IPS-20b (cell line): ENCODE data around the gene CSNK1E.

Experiments used
- H3K27ac ChIP-seq: one replicate; pipeline ENCODE4 v1.5.1; 2013; ENCODE audit warnings: low read length
- H3K27me3 ChIP-seq: 2 replicates; pipeline ENCODE4 v1.6.1; 2013; ENCODE audit warnings: mild to moderate bottlenecking, low read length, inconsistent platforms; ENCODE audit not compliant: insufficient read depth
- H3K36me3 ChIP-seq: 2 replicates; pipeline ENCODE4 v1.6.1; 2013; ENCODE audit warnings: low read depth, mild to moderate bottlenecking, inconsistent platforms, low read length, moderate library complexity; ENCODE audit not compliant: insufficient read depth
- H3K4me1 ChIP-seq: 2 replicates; pipeline ENCODE4 v1.6.1; 2013; ENCODE audit warnings: mild to moderate bottlenecking, control low read depth, inconsistent platforms, low read length, moderate library complexity; ENCODE audit not compliant: insufficient read depth
- H3K4me3 ChIP-seq: 2 replicates; pipeline ENCODE4 v1.5.1; 2013; ENCODE audit warnings: mild to moderate bottlenecking, low read length, inconsistent platforms
- H3K9ac ChIP-seq: 2 replicates; pipeline ENCODE4 v1.6.1; 2013; ENCODE audit warnings: low read depth, mild to moderate bottlenecking, inconsistent platforms, low read length, moderate library complexity
- H3K9me3 ChIP-seq: 2 replicates; pipeline ENCODE4 v1.6.1; 2013; ENCODE audit warnings: mild to moderate bottlenecking, low read depth, low read length, inconsistent platforms; ENCODE audit not compliant: insufficient read depth

Gene CSNK1E

DNA sequence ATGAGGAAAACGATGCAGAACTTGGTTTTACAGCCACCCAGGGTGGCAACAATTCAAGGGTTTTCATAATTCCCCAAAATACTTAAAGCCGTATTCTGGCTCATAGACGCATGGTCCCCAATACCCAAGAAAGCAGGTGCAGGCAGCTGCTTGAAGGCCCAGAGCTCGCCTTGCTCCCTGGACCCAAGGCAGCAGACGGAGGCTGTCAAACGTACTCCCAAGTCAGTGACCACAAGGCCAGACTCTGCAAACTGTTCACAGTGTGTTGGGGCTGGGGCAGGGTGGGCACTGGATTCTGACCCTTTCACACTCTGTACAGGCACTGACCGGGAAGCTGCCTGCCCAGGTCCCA is 65.9 kb downstream of the CSNK1E start:
- H3K27me3 ChIP-seq, result no peaks in the 10 kb centered on the region
- H3K4me1 ChIP-seq, result no peaks in the 10 kb centered on the region
- no peak overlapping the region for H3K4me3 ChIP-seq
- no peaks in the 10 kb centered on the region for H3K9me3 ChIP-seq
- H3K36me3 ChIP-seq, result peaks cover 18% of the 10 kb centered on the region
- no peak overlapping the region for H3K9ac ChIP-seq
- no peak overlapping the region for H3K27ac ChIP-seq

GRCh38 chr22:38250643-38251340 is 66.4 kb downstream of the CSNK1E start:
- no peak overlapping the region for H3K4me3 ChIP-seq
- no peaks in the 10 kb centered on the region for H3K4me1 ChIP-seq
- no peak overlapping the region for H3K9ac ChIP-seq
- no peaks in the 10 kb centered on the region for H3K27me3 ChIP-seq
- no peaks in the 10 kb centered on the region for H3K9me3 ChIP-seq
- peaks cover 24% of the 10 kb centered on the region for H3K36me3 ChIP-seq
- H3K27ac ChIP-seq, result no peak overlapping the region

- no peaks in the 10 kb centered on the region for H3K27me3 ChIP-seq
- no peak overlapping the region for H3K4me3 ChIP-seq
- no peak overlapping the region for H3K27ac ChIP-seq
- H3K4me1 ChIP-seq, result no peaks in the 10 kb centered on the region
- H3K9ac ChIP-seq, result no peak overlapping the region
- peaks cover 29% of the 10 kb centered on the region for H3K36me3 ChIP-seq
- H3K9me3 ChIP-seq, result no peaks in the 10 kb centered on the region
Observed at GRCh38 chr22:38249803-38250642, 67.2 kb downstream of the CSNK1E start.

GRCh38 chr22:38249301-38249700 is 67.9 kb downstream of the CSNK1E start:
- Histone ChIP-seq H3K27me3 (no peaks in the 10 kb centered on the region), H3K4me1 (no peaks in the 10 kb centered on the region), H3K9ac (no peak overlapping the region), H3K4me3 (no peak overlapping the region), H3K27ac (no peak overlapping the region), H3K36me3 (peaks cover 36% of the 10 kb centered on the region), H3K9me3 (no peaks in the 10 kb centered on the region)

GRCh38 chr22:38248280-38248679 is 69.0 kb downstream of the CSNK1E start:
- H3K9me3 ChIP-seq, result no peaks in the 10 kb centered on the region
- no peak overlapping the region for H3K9ac ChIP-seq
- H3K4me1 ChIP-seq, result no peaks in the 10 kb centered on the region
- peaks cover 40% of the 10 kb centered on the region for H3K36me3 ChIP-seq
- H3K27me3 ChIP-seq, result no peaks in the 10 kb centered on the region
- no peak overlapping the region for H3K4me3 ChIP-seq
- no peak overlapping the region for H3K27ac ChIP-seq

DNA sequence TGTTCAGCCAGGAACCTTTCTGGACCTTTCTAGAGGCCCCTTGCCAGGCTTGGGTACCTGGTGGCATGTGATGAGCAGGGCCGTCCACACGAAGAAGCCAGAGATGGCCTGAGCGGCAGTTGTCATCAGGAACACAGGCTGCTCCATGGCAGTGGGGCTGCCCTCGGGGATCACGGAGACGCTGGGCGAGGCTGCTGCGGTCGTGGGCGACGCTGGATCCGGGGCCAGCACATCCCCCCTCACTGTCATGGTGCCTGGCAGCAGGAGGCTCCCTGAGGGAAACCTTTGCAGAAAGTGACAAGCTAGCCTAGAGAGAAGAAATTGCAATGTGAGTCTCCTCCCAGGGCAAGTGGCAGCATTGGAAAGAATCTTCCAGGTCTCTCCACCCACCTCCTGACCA is 69.5 kb downstream of the CSNK1E start:
- Histone ChIP-seq H3K4me1 (no peaks in the 10 kb centered on the region), H3K36me3 (peaks cover 40% of the 10 kb centered on the region), H3K4me3 (no peak overlapping the region), H3K9ac (no peak overlapping the region), H3K27me3 (no peaks in the 10 kb centered on the region), H3K27ac (no peak overlapping the region), H3K9me3 (no peaks in the 10 kb centered on the region)

DNA sequence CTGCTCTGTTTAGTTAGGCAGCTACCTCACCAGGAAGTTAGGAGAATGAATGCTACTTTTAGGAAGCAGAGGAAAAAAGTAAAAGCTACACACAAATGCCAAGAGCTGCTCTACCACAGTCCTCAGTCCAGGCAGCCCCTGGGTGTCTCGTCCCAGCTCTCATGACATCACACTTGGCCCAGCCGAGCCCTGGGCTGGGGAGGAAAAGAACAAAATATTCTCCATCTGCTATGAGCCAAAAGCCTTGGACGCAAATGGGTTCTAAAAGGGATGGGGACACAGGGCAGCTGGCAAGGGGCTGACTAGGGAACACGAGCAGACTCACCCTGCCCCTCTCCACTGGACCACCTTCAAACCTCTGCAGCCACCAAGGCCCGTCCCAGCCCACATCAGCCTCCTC is 70.5 kb downstream of the CSNK1E start:
- no peak overlapping the region for H3K27ac ChIP-seq
- H3K4me1 ChIP-seq, result no peaks in the 10 kb centered on the region
- H3K4me3 ChIP-seq, result no peak overlapping the region
- no peak overlapping the region for H3K9ac ChIP-seq
- no peaks in the 10 kb centered on the region for H3K9me3 ChIP-seq
- no peaks in the 10 kb centered on the region for H3K27me3 ChIP-seq
- H3K36me3 ChIP-seq, result peaks cover 40% of the 10 kb centered on the region

DNA sequence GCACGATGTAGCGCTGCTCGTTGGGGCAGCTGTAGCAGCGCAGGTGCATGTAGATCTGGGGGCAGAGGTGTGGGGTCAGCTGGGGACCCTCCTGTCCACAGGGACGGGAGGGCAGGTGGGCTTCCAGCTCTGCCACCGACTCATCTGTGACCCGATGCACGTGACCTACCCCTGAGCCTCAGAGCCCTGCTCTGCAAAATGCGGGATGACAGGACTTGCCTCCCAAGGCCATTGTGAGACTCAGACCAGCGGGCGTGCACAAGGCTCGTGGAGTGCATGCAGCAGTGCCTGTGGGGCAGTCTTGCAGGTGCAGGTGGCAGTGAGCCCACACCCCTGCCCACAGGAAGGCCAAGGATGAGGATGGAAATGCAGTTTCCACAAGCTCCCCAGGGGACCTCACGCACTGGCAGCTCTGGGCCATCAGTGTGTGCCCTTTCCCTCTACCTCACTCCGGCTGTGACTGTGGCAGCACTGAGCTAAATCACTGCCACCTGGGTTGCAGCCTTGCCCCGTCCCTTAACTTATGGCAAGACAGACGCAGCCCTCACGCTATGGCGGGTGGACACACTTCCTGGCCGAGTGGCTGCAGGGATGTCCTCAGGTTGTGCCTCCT is 71.1 kb downstream of the CSNK1E start:
- H3K27ac ChIP-seq, result no peak overlapping the region
- no peaks in the 10 kb centered on the region for H3K9me3 ChIP-seq
- no peak overlapping the region for H3K9ac ChIP-seq
- H3K4me3 ChIP-seq, result no peak overlapping the region
- no peaks in the 10 kb centered on the region for H3K4me1 ChIP-seq
- peaks cover 40% of the 10 kb centered on the region for H3K36me3 ChIP-seq
- H3K27me3 ChIP-seq, result no peaks in the 10 kb centered on the region

GRCh38 chr22:38244106-38244505 is 73.1 kb downstream of the CSNK1E start:
- H3K36me3 ChIP-seq, result peaks cover 46% of the 10 kb centered on the region
- H3K9ac ChIP-seq, result no peak overlapping the region
- H3K27ac ChIP-seq, result no peak overlapping the region
- peaks cover 12% of the 10 kb centered on the region; the same call in 1 of the 2 replicates for H3K4me1 ChIP-seq
- no peak overlapping the region for H3K4me3 ChIP-seq
- no peaks in the 10 kb centered on the region for H3K27me3 ChIP-seq
- no peaks in the 10 kb centered on the region for H3K9me3 ChIP-seq

DNA sequence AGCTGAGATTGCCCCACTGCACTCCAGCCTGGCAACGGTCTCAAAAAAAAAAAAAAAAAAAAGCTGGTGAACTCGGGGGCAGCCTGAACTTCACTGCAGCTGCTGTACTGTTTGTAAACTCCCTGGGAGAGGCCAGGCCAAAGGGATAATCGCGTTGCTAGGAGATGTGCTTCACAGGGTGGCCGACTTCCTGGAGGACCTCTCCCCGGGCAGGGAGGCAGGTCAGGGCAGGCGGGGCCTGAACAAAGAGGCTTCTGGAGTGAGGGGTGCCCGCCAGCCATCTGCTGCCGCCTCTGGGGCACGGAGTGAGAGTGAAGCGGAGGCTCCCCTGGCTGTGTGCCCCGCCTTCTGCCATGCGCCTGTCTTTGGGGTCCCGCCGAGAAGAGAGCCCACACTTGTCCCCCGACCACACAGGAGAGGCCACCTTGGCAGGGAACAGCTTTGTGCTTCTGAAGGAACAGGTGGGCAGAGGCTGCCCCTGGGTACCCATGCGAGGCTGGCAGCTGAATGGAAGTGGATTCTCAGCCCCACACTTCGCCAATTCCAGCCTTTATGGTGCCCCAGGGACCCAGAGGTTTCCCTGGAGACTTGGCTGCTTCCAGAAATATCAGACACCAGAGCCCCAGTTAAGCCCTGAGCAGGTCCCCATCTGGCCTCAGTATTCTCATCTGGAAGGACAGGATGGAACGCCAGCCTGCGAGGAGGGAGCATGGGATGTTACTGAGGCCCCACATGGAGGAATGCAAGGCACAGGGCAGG is 74.0 kb downstream of the CSNK1E start:
- Histone ChIP-seq H3K27me3 (no peaks in the 10 kb centered on the region), H3K4me1 (peaks cover 13% of the 10 kb centered on the region; the same call in 1 of the 2 replicates), H3K9me3 (no peaks in the 10 kb centered on the region), H3K36me3 (peaks cover 52% of the 10 kb centered on the region), H3K9ac (no peak overlapping the region), H3K4me3 (no peak overlapping the region), H3K27ac (no peak overlapping the region)

- Histone ChIP-seq H3K27ac (no peak overlapping the region), H3K36me3 (peaks cover 47% of the 10 kb centered on the region), H3K4me3 (no peak overlapping the region), H3K9ac (peak overlapping the region; percentile 51; the same call in 1 of the 2 replicates), H3K9me3 (no peaks in the 10 kb centered on the region), H3K4me1 (peaks cover 13% of the 10 kb centered on the region; the same call in 1 of the 2 replicates), H3K27me3 (no peaks in the 10 kb centered on the region)
Observed at GRCh38 chr22:38240734-38241252, 76.4 kb downstream of the CSNK1E start.
